Uterus (tissue), 2 donors: ENCODE measurements around the gene ERN2.

Experiments used
- CTCF ChIP-seq, 4 experiments: fragments of 200-600 bp in 2 of 4; fragments of 450-650 bp in 2 of 4; sonication (generic) in 2 of 4; IDR thresholded peaks; one replicate each; pipeline ENCODE4 v1.5.1; 2016 to 2019; ENCODE audit warnings: antibody characterized with exemption in 4 of 4, mild to moderate bottlenecking in 2 of 4, moderate library complexity in 1 of 4
- POLR2A ChIP-seq, 2 donors: fragments of 450-650 bp; IDR thresholded peaks; one replicate each; pipeline ENCODE4 v1.6.1; 2016; ENCODE audit warnings: antibody characterized with exemption in 2 of 2, mild to moderate bottlenecking in 1 of 2, moderate library complexity in 1 of 2

- TF ChIP-seq CTCF (IDR thresholded peaks at IDR 0.05) (no peak), POLR2A (IDR thresholded peaks at IDR 0.05) (no peak)
These were observed 23.4 kb downstream of the ERN2 start for GRCh38 chr16:23689442-23690187.
